HG03378 (cell line): ENCODE data around the gene NEK10.
A peak's percentile ranks its signal among the peaks of the same experiment; 100 is the strongest.

Experiments used
- ATAC-seq: cut with Tn5 transposase; IDR thresholded peaks from one replicate; pipeline ENCODE4 v1.9.1; 2021; ENCODE audit warnings: mild to moderate bottlenecking, moderate library complexity; ENCODE audit not compliant: unreplicated experiment

Gene NEK10

DNA sequence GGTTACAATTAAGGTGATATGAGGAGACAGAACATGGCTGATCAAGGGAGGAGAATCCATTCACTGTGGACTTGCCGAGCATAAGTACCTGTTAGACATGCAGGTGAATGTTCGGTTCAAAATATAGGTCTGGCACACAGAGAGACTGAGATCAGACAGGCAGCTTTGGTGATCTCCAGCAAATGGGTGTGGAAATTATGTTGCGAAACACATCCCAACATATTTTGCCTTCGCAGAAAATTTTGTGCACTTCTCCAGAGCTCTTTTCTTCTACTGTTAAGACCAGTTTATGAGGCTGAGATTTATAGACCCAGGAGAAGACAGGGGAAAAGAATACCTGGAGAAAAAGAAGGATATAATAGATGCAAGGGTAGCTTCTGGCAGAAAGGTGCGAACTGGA lies 183.2 kb downstream of the NEK10 start:
- ATAC-seq: no peak

DNA sequence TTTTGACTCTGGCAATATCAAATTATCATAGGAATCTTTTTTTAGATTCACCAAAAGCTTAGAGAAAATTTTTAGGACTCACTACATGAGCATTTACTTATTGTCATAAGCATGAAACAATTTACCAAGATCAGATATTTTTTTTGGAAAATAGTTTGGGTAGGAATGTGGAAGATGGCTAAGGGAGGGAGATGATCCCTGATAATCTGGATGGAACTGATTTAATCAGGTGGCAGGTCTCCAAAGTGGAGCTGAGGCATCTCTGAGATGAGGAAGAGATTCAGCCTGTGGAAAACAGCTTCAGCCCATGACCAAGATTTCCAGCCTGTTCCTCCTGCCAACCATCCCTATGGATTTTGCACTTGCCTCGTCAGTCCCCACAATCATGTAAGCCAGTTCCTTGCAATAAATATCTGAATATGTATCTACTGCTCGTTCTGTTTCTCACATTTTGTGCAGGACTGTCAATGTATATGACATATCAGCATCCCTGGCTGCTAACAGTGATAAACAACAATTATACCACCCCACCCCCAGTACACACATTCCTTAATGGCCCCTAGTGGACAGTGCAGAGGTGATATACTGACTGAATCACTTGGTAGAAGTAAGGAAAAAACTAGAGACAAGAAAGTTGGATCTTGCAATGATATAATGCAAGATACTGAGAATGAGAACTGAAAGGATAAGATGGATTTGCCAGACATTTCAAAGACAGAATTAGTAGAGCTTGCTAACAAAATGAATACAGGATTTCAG lies 183.8 kb downstream of the NEK10 start:
- ATAC-seq: no peak

DNA sequence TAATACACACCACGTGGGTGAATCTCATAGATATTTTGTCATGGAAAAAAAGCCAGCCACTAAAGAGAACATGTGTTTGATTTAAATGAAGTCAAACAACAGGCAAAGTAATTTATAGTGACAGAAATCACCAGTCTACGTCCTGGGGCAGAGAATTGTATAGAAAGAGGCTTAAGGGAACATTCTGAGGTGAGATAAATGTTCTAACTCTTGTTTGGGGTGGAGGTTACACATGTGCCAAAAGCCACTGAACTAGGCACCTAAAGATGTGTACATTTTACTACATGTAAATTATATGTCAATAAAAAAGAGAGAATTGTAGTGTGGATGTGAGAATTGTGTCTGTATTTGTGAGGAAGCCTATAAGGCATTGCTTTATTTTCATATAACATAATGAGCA lies 184.9 kb downstream of the NEK10 start:
- ATAC-seq: no peak

DNA sequence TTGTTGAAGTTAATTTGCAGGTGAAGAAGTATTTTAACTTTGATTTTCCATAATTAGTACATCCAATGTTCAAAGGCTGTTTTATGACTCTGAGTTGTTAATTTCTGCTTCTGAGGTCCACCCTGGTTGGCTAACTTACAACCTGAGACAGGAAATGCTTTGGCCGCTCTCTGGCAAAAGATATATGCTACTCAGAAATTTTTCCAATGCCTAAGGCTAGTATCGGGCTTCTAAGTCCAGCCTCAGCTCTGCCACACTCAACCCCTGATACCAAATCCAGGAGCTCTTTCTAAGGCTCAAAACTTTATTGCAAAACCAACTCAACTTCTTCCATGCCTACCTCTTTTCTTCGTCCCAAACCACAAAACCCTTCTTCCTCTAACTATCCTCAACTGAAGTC lies 192.9 kb downstream of the NEK10 start:
- ATAC-seq: no peak

DNA sequence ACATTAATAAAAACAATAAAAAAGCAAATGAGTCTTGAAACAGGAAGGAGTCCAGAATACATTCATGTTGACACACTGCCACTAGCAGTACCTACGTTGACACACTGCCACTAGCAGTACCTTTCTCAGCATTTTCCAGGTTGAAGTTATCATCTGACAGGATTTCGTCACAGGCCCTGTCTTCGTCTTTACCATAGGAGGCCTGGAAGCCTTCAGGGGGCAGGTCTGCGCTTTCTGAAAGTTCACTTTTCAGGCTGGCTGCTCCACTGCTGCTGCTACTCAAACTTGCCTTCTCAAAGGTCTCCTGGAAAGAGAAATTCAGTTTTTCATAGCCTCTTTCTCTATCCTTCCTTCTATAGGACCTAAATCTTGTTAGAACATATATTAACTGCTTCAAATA lies 194.7 kb downstream of the NEK10 start:
- no peak for ATAC-seq

DNA sequence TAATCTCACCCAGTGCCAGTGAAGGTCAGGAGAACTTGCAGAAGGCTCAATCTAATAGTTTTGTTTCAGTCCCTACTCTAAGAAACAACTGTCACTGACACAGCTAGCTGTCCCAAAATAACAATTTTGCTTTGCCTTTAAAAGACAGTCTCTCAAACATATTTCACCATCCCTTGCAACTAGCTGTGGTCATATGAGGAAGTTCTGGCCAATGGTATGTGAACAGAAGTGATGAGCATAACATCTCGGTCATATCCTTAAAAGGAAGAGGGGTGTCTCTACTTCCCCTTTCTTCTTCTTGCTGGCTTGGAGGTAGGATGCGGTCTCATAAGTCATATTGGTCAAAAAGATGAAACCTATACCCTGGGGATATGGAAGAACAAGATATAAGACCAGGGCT lies 198.1 kb downstream of the NEK10 start:
- ATAC-seq: peak; percentile 91

DNA sequence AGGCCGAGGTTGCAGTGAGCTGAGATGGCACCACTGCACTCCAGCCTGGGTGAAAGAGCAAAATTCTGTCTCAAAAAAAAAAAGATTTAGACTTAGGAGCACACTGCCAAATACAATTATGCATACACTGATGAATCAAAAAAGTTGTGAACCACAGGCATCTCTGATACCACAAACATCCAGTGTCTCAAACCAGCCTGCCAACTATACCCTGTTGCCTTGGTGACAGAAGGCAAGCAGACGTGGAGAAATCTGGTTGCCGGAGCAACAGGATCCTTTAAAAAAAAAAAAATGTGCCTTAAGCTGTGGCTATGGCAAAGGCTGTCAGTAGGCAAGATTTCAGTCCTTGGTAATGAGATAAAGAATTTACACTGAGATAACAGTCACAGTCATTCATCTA lies 202.3 kb downstream of the NEK10 start:
- no peak for ATAC-seq

DNA sequence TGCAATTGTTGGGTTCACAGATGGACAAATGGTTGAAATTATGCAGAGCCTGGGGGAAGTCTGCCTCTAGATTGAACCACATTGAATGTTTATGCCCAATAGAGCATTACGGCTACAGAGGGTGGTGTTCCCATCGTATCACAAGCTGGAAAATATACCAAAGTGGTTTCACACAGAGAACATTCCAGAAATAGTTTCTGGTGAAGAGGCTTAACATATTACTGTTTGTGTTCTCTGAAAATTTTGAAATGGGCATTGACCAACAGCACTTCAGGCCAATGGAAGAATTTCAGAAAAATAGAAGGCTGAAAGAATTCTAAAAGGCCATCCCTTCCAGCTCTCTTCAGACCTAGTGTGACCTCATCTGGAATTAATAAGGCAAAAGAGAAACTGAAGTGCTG lies 203.9 kb downstream of the NEK10 start:
- no peak for ATAC-seq

DNA sequence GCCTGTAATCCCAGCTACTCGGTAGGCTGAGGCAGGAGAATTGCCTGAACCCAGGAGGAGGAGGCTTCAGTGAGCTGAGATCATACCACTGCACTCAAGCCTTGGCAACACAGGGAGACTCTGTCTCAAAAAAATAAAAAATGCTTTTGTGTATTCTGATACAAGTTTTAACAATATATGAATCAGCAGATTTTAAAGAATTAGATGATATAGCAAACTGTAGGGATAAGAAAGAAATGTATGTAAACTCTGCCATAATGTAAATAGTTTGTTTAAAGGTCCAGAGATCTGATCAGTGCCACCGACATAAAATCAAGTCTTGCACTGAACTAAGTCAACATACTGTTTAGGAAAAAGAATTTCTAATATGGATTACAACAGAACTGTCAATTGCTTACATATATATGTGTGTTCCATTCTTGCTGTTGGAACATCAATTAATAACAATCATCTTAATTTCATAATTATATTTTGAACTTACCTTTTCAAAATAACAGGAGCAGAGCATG lies 208.3 kb downstream of the NEK10 start:
- no peak for ATAC-seq

DNA sequence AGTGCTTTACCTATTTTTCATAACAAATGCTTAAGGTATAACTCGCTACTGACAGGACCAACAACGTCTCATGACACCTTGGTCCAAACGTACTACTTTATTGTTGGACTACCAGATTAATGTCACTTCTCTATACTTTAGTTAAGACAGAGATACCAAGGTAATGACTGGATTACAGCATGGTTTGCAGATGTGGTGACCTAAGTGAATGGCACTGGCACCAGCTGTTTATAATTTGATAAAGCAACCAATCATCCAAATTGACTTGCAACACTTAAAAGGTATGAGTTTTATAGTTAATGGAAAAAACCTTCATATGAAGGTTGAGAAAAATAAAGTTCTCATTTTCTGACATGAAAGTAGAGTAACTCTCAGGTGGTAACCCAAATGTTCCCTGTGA lies 209.0 kb downstream of the NEK10 start:
- ATAC-seq: no peak

DNA sequence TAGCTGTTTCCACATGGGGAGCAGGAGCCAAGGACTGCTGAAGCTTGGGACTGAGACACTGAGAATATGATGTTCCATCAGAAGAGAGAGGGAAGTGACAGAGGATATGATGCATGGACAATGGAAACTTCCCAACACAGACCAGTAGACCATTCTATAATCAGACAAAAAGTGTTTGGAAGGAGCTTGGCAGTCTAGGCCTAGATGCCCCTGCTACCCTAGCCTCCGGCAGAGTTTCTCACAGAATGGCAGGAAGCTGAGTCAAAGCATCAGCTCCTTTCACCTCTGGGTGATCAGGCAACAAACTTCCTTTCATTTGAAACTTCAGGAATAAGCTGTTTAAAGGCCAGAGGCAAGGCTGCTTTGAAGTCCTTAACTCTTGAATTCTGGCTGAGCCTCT lies 222.0 kb downstream of the NEK10 start:
- ATAC-seq: no peak

DNA sequence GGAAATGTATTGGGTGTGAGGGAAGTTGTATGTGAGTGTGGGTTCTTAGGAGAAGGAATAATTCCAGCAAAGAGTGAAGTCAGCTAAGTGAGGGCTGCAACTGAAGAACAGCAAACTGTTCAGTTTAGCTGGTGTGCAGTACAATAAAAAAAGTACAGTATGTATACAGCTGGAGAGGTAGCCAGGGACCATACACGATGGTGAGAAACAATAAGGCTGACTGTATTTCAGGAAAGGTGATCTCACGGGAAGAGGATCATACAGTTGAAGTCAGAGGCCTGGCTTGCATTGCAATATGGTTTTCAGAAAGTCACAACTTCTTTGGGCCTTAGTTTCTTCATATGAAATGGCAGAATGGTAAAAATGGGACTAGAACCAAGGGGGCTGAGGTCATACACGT lies 222.4 kb downstream of the NEK10 start:
- no peak for ATAC-seq

DNA sequence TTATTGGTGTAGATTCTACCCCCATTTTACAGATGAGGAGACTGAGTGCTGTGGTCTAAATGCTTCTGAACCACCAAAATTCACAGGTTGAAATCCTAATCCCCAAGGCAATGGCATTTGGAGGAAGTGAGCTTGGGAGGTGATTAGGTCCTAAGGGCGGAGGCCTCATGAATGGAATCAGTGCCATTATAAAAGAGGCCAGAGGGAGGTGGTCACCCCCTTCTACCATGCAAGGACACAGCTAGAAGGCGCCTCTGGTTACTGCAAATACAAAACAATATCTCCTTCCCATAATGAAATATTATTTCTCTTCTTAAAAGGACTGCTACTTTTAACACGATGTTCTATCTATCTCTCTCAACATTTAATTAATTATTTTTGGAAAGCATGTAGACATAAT lies 223.5 kb downstream of the NEK10 start:
- ATAC-seq: no peak

DNA sequence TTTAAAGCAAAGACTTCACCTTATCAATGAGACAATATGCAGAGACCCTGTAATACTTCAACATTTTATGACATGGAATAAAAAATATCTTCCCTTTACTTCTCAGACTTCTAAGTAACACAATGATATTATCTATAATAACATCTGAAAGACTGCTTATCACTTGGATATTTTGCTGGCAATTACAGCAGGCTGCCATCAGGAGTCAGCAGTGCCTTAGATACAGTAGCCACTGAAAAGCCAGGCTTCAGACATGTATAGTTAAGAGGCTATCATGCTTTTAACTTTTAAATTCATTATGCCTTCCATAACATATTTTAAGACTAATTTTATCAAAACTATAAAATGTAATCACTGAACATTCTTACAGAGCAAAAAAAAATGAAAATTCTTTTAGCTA lies 227.5 kb downstream of the NEK10 start:
- ATAC-seq: no peak

DNA sequence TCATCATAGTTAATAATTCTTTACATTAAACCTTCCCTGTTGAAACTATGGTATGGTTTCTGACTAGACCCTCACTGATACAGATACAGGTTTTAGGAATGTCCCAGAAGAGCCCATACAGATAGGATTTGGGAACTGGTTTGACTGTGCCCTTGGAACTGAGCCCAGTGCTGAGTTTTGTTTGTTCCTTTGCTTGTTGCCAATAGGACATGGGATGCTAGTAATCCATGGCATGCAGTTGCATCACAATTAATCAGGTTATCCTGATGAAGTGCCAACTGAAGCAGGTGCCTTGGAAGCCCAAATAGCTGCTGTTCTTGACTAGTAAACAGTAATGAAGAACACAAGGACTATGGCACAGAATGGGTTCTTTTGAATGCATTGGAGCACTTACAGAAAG lies 230.6 kb downstream of the NEK10 start:
- ATAC-seq: no peak

DNA sequence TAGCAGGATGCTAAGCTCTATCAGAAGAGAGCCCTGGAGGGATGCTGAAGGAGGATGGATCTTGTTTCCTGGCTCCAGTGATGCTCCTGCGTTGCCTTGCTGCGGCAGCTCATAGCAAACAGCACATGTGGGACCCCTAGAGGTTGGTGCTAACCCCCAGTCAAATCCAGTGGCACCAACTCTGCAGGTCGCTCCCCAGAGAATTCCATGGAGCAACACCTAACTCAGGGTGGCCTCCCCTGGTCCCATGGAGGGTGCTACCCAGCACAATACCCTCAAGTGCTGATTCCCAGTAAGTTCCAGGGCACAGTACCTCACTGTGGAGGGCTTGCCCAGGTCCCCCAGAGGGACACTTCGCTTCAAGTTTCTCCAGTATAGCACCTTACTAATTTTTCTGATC lies 231.2 kb downstream of the NEK10 start:
- no peak for ATAC-seq

DNA sequence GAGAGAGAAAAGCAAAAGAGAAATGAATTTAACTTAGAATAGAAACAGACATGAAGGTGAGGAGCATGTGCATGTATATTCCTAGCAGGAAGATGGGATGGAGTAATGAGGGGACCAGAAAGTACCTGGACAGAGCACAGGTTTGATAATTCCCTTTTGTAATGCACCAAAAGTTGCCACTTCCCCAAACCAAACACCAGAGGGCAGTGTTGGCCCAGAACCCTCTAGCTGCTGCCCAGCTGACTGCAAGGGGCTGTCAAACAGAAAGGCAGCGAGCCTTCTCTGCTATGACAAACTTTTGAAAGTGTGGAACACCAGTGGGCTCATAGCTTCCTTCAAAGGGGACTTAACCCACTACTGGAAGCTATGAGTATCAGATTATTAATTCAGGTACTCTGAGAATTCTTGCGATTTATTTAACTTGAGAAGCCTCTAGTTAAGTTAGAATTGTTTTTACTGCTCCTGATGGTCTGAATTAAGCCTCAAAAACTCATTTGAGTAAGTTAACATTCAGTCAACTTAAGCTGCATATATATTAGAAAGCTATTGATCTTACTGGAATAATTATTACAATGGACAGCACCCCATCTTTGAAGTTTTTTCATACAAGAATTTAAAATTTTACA lies 234.9 kb downstream of the NEK10 start:
- peak; percentile 98 for ATAC-seq

DNA sequence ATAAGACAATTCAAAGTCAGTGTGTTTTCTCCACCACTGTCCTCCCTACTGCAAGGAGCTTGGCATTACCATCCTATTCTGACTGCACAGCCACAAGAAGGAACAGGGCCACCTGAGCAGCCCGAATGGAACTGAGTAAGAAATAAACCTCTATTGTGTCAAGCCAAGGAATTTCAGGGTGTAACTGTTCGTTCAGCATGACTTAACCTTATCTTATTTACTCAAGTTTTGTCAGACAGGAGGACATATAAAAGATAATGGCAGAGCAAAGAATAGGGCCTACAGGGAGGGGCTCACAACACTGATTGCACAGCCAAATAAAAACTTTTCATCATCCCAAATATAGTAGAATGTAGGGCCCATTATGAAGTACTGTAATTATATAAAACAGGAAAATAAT lies 236.1 kb downstream of the NEK10 start:
- no peak for ATAC-seq

DNA sequence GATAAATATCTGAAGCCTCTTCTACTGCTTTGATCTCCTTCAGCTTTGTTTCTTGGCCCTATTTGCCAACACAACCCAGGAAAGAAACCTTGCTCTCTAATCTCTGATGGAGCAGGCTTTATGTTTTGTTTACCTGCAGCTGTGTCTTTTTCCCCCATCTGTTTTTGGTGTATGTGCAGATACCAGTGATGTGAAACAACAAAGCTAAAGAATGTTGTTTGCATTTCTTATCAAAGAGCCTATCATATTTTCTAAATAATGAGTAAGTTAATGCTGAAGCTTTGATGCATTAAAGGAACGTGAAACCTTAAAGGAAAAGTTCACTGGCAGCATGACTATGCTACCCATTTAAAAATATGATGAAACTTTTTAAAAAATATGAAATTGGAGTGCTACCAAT lies 238.4 kb downstream of the NEK10 start:
- no peak for ATAC-seq

DNA sequence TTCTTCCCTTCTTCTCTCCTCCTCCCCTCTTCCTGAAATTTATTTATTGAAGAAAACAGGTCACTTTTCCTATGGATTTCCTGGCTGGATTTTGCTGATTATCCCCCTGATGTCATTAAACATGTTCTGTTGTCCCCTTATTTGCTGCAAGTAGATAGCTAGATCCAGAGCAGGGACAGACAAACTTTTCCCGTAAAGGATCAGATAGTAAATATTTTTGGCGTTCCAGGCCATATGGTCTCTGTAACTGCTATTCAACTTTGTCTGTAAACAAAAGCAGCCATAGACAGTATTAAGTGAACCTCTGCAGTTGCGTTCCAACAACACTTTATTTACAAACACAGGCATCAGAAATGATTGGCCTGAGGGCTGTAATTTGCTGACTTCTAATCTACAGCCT lies 241.3 kb downstream of the NEK10 start:
- no peak for ATAC-seq

DNA sequence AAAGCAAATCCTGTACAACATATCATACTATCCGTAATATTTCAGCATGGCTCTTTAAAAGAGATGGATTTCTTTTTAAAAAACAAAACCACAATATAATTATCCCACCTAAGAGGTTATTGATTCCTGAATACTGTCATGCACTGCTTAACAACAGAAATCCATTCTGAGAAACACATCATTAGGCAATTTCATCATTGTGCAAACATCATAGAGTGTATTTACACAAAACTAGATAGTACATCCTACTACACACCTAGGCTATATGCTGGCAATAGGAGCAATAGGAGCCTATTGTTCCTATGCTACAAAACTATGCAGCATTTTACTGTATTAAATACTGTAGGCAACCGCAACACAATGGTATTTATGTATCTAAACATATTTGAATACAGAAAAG lies 242.0 kb downstream of the NEK10 start:
- no peak for ATAC-seq

DNA sequence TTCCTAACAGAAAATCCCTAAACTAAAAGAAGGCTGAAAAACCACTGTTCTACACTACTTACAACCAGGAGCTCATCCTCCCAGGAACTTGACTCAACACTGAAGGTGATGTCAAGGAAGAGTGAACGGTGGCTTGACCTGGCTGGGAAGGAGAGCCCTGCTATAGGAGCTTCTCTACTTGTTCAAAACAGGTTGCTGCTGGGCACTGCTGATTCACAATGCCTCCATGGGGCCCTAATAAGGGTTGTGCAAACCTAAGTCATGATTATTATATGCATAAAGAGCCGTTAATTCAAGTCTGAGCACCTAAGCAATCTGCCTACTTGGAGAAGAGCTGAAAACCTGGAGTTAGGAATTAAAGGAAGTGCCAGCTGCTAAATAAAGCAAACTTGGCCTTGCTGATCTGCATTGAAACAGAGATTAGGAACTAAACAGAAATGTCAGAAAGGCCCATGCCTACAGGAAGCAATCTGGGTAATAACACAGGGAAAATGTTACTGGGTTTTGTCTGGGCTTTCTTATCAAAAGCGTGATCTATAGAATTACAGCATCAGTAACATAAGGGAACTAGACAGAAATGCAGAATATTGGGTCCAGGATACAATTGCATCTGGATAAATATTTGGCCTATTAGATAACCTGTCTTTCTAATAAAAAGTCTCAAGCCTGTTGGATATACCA lies 243.2 kb downstream of the NEK10 start:
- ATAC-seq: no peak
